GM18909 (cell line): Measurements from ENCODE around the gene SLC22A23.
A peak's percentile ranks its signal among the peaks of the same experiment; 100 is the strongest.

Experiments used
- ATAC-seq: cut with Tn5 transposase; IDR thresholded peaks from one replicate; pipeline ENCODE4 v1.9.1; 2021; ENCODE audit warnings: mild to moderate bottlenecking; ENCODE audit not compliant: unreplicated experiment, poor library complexity

Gene SLC22A23

DNA sequence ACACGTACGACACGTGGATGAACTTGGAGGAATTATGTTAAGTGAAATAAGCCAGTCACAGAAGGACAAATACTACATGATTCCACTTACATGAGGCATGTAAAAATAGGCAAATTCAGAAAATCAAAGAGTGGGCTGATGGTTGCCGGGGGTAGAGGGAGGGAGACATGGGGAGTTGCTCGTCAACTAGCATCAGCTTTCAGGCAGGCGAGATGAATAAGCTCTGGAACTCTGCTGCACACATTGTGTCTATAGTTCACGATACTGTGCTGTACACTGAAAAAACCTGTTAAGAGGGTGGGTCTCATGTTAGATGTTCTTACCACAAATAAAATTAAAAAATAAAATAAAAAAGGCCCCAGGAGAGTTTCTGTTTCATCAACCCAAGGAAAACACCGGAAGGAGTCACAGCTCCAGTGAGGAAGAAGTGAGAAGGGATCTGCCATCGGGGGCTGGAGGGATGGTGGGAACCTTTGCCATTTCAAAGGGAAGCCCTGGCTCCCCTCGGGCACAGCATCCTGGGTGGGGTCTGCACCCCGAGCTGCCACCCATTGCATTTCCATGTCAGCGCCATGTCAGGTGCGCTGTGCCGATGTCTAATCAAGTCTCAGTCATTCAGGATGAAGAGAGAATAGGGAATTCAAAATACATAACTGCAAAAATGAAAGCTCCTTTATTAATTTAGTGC, 98.3 kb downstream of the SLC22A23 start:
- ATAC-seq = no peak

DNA sequence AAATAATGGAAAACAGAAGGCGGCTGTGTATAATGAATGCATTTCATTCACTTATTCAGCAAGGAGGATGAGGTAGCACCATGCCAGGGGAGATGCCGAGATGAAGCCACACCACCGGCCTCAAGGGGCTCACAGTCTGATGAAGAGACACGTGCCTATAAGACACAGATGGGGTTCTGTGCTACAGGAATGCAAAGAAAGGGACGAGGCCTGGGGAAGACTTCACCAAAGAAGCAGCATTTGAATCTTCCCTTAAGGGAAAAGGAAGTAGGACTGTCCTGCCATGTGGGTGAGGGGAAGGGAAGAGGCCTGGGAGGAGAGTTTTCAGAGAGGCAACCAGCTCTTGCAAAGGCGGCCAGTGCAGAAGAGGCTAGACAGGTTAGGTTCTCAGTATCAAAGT, 99.2 kb downstream of the SLC22A23 start:
- ATAC-seq = no peak

DNA sequence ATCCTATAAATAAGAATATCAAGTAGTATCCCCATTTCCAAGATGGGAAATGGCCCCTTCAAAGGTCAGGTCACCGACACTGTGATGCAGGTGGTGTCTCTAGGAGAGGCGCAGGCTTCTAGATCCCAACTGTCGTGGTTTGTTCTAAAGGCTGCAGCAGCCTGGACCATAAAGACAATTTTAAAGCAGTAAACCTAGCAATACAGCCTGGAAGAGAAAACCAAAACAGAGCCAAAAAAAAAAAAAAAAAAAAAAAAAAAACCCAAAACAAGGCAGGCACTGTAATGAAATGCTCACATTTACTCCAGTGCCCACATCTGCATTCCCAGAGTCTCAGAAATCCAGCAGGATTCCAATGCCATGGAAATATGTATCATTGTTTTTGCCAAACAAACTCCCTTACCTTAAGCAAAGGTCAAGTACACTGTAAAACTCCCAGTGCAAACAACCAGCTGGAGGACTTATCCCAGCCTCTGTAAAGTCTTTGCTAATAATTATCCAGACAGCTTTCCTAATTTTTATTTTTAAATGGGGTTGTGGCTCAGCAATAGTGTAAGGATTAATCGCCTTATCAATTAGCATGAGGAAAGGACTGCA, 99.9 kb downstream of the SLC22A23 start:
- ATAC-seq = no peak

DNA sequence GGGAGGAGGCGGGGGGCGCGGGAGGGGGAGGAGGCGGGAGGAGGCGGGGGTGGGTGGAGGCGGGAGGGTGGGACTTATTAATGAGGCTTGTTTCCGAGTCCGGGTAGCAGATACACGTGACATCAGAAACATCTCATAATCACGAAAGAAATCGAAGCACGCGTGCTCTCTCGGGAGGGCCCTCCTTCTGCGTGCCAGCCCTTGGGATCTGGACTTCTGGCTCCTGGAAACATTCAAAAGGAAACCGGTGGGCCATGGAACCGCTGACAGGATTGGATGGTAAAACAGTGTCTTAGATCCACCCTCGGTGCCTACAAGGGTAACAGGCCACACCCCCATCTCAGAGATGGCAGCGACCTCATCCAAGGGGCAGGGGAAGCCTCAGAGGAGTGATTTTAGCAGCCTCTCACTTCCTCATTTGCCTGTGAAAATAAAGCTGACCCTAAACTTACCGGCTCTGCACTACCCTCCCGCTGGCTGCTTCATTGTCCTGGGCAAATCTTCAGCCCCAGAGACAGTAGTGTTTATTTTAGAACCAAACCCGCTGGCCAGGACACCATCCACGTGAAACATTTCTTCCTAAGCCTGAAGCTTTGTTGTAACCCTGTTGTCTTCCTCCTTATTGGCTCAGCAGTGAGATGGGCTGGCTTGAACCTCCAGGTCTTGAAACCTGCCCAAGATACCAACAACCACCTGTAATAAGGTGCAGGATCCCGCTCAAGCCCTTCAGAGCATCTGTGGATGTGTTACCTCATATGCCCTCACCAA, 100.6 kb downstream of the SLC22A23 start:
- peak; percentile 92 for ATAC-seq

DNA sequence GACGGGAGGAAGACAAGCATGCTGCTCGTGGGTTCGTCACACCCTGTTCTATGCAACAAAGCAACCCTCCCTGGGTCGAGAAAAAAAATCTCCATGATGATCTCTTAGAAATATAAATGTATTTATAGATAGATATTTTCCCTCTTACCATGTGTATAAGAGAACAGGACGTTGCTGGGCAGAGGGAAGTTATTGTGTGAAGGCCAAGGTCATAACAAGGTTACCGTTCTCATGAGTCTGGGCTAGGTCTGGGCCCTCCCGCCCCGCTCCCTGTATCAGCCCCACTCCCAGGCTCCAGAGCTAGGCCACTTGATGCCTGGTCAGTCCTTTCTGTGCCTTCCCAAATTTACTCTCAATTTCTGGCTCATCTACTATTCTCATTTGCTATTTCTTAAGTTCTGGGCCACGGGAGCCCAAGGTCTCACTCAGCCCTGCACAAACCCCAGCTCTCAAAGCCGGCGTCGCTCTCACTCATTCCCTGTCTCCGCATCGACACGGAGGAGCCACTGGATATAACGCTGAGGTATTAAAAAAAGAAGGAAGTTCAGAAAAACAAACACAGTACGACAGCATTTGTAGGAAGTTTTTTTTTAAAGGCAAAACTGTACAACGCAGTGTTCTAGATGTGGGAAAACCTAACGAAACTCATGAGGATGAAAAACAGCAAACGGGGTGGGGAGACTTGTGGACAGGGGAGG, 101.3 kb downstream of the SLC22A23 start:
- no peak for ATAC-seq

GRCh38 chr6:3355011-3355357, 101.9 kb downstream of the SLC22A23 start:
- ATAC-seq = no peak

DNA sequence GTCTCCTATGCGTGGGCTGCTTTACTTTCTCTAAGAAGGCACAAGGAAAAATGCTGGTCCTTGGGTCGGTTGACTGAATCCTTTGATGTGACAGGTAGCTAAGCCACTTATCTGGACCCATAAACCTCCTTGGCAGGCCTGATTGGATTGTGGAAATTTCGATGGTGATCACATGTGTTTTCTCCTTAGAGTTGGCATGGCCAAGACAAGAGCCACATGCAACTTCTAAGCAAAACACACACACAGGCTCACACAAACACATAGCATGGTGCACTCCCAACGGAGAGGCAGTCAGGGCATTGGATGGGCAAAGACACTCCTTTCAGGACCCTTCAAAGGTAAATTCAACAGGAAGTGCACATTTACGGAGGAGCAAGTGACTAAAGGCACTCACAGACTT, 102.9 kb downstream of the SLC22A23 start:
- ATAC-seq = no peak

GRCh38 chr6:3353213-3353903, 103.5 kb downstream of the SLC22A23 start:
- ATAC-seq = no peak

DNA sequence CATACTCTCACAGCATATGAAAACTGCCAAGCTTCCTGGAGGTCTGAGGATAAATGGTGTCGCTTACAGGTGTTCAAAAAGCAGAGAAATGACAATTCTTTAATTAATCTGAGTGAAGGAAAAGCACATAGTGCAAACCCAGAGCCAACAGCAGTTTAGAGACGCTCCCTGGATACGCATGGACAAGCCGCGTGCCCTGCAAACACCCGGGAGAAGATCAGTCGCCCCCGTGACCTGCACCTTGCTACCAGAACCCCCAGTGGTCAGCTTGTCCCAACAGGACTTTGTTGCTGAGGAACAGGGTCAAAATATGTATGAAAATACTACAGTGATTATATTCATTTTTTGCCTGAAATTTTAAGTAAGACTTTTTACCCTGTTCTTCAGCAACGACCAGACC, 104.2 kb downstream of the SLC22A23 start:
- no peak for ATAC-seq

DNA sequence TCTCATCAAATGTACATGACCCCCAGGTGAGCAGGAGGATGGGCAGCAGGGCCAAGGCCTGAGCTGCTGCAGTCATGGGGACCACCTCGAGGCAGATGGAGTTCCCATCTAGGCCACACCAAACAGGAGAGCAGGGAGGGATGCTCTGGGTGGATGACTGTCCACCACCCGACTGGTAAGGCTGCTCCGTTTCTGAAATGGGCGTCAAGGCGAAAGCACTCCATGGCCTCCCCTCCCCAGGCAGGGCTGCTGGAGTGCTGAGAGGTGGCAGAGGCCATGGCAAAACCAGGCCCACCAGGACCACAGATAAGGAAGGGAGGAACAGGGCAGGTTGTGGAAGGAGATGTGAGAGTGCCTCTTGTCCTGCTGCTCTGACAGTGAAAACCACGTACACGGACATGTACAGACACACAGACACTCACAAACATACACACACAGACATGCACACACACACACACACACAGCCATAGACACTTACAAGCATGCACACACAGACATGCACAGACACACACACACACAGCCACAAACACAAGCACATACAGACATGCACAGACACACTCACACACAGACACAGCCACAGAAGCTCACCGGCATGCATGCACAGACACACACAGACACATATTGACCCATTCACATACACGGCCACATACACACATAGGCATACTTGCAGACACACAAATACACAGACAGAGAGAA, 104.9 kb downstream of the SLC22A23 start:
- no peak for ATAC-seq

DNA sequence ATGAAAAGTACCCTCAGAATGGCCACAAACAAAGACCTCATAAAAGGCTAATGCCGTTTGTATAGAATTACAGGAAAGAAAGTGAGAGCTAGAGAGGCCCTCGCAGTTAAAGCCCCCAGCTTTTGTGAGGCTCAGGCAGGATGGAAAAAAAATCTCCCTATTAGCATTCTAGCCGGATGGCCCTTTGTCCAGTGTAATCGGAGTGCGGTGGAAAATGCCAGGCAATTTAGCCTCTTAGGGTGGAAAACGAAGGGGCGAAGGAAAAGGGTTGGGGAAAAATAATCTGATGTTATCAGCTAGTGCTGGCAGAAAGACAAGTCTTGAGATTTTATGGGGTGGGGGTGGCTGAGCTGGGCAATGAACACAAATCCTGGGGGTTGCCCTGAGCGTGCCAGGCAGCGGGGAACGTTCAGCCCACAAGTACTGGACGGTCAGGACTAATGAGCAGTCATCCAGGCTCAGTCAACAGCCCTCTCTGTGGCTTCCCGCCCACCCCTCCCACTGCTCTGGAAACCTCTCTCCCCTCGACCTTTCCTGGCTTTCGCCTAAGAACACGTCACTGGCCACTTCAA, 105.7 kb downstream of the SLC22A23 start:
- ATAC-seq = no peak

DNA sequence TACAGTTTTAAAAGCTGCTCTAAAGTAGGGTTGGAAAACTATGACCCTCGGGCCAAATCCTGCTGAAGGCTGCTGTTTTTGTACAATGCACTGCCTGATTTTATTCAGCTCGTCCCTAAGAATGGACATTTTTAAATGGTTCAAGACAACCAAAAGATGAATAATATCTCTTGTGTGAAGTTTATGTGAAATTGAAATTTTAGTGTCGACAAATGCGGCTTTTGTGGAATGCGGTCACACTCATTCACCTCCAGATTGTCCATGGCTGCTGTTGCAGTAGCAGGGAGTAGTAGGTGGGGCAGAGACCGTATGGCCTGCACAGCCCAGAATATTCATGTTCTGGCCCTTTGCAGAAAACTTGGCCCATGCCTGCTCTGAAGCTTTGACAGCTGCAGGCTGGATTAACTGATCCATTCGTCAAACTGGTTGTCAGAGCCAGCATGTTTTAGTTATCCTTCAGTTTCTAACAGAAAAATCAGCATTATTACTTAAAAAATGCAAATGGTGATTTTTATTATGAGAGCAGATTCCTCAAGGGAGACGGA, 106.5 kb downstream of the SLC22A23 start:
- ATAC-seq = no peak

DNA sequence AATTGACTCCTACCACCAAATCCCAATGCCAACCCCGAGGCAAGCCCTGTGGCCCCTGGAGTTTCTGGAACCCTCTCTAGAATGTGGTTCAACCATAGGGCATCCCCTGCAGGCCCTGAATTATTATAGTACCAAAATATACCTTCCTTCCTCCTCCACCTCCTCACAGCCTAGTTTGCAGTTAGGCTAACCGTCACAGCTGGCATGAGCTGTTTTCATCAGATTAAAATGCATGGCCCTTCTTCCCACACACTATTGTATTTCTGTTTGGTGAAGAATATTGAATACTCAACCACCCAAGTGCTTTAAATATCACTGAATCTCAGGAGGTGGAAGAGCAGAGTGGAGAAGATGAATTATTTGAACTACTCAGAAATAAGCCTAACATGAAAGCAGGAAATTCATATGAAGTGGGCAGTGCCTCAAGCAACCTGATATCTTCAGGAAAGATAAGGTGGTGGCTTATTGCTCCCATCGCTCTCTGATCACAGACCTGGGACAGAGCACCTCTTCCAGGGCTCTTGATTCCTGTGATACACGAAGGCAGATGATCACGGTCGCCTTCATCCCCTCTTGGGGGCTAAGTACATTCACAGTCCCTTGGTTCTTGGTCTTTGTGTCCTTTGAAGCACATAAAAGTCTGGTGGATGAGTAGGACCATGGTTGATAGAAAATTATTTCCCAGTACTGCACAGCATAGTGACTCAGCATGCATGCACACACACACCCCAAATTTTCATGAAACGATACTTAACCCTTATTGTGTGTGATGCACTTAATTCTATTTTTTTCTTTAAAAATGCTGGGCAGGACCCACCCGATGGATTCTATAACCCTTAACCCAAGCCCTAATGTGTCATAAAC, 107.2 kb downstream of the SLC22A23 start:
- no peak for ATAC-seq

- no peak for ATAC-seq
Observed at GRCh38 chr6:3348821-3349220, 108.0 kb downstream of the SLC22A23 start.

GRCh38 chr6:3347826-3348225, 109.0 kb downstream of the SLC22A23 start:
- ATAC-seq = no peak

GRCh38 chr6:3347247-3347646, 109.6 kb downstream of the SLC22A23 start:
- ATAC-seq = no peak

- ATAC-seq = no peak
Observed at GRCh38 chr6:3346476-3346875, 110.4 kb downstream of the SLC22A23 start.

- ATAC-seq = no peak
Observed at GRCh38 chr6:3345836-3346235, 111.0 kb downstream of the SLC22A23 start.
